GM18499 (cell line): Measurements from ENCODE around the gene LRCH3.
"Not testable (repeated sequence)": the region's sequence is repeated elsewhere in the genome, so short reads cannot be mapped to it uniquely, and the experiment has no call there.

Experiments used
- ATAC-seq: cut with Tn5 transposase; IDR thresholded peaks from one replicate; pipeline ENCODE4 v1.9.1; 2021; ENCODE audit warnings: moderate number of reproducible peaks; ENCODE audit not compliant: insufficient read depth, unreplicated experiment

The LRCH3 gene

DNA sequence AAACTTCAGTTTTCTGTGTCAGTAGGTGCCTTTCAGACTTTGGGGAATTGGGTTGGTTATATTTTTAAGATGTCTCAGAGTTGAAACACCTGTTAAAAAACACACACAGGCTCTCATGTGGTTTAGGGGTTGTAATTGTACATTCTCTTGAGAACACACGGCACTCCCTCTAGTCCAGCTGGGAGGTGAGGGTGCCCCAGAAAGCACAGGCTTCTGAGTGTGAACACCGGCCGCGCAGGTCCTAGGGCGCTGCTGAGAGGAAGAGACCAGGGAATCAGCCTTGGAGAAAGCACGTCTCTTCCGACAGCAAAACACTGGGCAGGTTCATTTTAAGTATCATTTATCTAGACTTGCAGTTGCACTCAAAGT lies 90.9 kb downstream of the LRCH3 start:
- no peak for ATAC-seq

DNA sequence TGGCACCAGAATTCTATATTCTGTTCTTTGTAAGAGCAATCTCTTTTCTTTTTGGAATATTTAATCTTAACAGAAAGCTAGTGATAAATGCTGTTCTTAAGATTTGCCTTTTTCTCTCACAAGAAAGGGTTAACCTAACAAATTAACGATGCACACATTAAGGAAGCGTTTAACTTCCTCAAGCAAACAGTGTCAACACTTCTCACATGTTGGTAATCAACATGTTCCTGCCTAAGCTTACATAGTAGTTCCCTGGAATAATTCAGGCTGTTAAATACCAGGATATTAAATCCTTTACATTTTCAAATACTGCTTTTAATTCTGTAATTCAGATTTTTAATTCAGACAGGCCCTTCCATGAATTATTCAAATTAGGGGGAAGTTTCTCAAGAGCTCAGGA lies 91.5 kb downstream of the LRCH3 start:
- ATAC-seq, result no peak

DNA sequence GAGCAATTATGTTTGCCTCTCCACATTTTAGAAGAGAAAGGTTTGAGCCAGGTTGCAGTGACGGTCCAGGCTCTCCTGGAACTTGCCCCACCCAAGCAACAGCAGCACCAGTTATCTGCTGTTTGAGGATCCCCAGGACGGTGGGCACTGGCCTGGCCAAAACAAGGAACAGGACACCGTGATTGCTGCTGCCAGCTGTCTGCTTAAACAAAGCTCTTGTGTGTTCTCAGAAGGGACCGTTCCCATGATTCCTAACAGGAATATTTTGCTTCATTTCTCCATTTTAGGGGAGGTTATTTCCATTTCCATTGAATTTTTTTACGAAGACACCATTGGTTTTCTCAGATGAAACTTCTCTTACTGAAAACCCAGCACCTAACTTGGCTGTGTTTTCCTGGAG lies 92.5 kb downstream of the LRCH3 start:
- ATAC-seq, result no peak

DNA sequence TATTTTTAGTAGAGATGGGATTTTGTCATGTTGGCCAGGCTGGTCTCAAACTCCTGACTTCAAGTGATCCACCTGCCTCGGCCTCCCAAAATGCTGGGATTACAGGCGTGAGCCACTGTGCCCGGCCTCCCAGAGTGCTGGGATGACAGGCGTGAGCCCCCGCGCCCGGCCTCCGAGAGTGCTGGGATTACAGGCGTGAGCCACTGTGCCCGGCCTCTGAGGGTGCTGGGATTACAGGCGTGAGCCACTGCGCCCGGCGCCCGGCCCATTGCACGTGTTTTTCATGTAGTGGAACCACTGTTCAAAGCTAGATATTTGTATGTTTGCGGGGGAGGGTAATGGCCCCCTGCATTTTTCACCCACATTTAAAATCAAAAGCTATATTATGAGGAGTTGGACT lies 93.3 kb downstream of the LRCH3 start:
- not testable (repeated sequence) for ATAC-seq

DNA sequence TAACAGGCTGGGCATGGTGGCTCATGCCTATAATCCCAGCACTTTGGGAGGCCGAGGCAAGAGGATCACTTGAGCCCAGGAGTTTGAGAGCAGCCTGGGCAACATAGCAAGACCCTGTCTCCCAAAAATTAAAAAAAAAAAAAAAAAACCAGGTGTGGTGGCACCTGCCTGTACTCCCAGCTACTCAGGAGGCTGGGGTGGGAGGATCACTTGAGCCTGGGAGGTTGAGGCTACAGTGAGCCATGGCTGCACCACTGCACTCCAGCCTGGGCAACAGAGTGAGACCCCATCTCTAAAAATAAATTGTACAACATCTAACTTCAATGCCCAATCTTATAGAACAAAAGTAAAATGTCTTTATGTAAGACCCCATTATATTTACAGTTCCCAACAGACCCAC lies 95.0 kb downstream of the LRCH3 start:
- not testable (repeated sequence) for ATAC-seq

DNA sequence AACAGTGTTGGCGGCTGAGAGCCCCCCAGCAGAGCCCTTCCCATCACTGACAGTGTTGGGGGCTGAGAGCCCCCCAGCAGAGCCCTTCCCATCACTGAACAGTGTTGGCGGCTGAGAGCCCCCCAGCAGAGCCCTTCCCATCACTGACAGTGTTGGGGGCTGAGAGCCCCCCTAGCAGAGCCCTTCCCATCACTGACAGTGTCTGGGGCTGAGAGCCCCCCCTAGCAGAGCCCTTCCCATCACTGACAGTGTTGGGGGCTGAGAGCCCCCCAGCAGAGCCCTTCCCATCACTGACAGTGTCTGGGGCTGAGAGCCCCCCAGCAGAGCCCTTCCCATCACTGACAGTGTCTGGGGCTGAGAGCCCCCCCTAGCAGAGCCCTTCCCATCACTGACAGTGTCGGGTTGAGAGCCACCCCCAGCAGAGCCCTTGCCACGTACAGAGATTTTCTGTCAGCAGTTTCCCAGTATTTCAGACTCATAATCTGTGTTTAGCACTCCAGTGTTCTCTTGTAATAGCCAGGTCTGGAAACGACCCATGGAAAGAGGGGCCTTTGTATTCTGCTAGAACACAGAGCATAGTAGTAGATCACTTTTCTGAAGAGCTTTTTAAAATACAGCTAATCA lies 96.5 kb downstream of the LRCH3 start:
- not testable (repeated sequence) for ATAC-seq

DNA sequence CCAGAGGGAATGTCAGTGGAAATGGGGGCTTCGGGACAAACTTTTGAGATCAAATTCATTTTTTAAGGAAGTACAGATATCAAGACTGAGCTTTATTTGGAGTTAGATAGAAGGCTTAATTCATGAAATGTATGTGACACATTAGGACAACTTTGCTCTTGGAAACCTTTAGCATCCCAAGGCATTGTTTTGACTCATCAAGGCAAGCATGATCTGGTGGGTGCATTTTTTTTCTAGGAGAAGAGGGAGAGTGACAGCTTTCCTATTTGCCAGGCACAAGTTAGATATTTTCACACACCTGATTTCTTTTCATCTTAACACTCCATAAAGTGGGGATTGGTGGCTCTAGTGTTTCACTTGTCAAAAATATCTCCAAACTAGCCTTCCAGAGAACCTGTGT lies 97.5 kb downstream of the LRCH3 start:
- ATAC-seq, result no peak

DNA sequence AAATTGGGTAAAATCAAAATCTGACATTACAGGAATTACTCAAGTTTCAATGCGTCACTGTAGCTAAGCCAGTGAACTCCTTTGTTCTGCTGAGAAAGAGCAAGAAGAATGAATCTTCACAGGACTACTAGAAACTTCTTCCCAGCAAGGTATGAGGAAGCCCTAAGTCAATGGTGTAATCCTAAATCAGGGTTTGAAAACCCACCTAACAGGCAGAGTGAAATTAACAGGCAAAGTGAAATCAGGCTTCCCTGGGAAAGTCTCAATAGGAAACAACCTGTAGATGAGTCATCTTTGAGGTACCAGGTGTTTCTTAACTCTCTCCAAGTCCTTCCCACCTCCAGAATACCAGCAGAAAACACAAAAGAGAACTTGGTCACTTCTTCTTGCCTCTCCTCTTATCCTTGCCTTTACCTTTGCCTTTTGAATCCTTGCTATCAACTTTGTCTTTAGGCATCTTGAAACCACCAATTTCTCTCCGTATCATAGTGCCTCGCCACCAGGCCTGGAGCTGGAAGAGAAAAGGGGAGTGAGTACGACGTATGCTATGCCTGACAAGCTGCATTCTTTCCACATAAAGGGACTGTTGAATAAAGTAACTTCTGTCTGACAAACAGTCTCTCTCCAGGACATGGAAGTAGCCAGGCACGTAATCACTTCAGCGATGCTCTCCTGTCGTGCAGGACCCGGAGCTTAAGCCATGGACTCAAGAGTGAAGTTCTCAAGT lies 98.3 kb downstream of the LRCH3 start:
- no peak for ATAC-seq

DNA sequence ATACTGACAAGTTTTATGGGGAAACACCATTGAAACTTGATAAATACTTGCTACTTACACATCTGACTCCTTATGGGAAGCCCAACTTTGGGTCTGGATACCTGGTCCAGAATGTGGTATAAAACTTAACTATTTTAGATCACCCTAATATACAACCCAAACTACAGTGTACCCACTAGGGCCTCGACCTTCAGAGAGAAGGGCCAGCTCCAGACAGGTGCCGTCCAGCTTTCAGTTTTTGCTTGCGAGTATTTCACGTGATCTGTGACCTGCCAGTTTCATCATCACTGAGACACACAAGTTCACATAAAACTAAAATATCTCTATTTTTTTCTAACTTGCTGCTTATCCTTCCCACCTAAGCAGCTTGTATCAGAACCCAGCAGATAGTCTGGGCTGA lies 99.6 kb downstream of the LRCH3 start:
- no peak for ATAC-seq

DNA sequence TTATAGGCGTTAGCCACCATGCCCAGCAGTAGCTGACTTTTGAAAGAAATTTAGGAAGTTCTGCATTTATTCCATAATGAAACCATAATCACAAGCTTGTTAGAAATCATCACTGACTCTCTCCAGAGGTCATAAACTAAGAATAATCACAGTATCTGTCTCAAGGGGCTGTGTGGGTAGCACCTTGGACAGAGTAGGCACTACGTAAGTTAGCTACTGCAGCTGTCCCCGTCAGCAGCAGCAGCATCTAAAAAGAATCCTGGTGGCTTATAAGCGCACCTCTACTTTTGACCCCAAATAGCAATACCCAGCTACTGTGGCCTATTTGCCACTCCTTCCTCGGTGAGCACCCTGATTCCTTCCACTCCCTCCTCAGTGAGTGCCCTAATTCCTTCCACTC lies 101.1 kb downstream of the LRCH3 start:
- ATAC-seq, result no peak

DNA sequence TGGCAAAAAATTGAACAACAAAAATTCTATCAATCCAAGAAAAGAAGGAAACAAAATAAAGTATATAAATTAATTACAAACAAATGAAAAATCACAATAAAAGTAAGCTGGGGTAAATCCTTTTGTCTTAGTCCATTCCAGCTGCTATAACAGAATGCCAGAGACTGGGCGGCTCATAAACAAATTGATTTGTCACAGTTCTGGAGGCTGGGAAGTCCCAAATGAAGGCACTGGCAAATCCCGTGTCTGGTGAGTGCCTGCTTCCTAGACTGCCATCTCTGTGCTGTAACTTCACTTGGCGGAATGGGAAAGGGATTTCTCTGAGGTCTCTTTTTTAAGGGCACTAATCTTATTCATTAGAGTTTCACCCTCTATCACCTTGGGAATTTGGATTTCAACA lies 105.4 kb downstream of the LRCH3 start:
- ATAC-seq, result no peak

DNA sequence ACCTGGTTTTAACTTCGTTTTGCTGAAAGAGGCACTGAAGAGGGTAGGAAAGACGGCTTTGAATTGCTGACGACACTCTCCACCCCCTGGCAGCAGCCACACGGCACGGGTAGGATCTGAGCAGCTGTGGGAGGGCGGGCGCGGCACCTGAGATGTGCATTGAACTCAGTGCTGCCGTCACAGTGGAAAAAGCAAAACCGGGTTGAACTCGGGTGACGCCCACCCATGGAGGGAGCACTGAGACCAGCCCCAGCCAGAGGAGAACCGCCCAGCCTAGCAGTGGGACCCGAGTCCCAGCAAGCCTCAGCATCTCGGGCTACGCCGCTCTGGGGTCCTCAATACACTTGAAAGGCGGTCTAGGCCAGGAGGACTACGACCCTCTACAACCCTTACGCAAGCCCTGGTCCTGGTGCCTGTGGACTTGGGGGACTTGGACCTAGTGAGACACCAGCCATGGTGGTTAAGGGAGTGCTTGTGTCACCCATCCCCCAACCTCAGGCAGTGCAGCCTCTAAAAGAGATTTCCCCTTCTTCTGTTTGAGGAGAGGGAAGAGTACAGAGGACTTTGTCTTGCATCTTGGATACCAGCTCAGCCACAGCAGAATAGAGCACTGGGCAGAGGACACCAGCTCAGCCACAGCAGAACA lies 108.9 kb downstream of the LRCH3 start:
- ATAC-seq, result no peak

DNA sequence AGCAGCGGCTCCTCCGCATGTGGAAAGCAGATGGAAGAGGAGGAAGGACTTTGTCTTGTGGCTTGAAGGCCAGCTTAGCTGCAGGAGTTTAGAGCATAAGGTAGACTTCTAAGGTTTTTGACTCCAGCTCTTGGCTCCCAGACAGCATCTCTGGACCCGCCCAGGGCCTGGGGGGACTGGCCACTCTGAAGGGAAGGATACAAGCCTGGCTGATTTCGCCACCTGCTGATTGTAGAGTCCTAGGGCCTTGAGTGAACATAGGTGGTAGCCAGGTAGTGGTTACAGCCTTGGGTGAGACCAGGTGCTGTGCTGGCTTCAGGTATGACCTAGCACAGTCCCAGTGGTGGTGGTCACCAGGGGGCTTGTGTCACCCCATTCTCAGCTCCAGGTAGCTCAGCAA lies 110.6 kb downstream of the LRCH3 start:
- no peak for ATAC-seq

DNA sequence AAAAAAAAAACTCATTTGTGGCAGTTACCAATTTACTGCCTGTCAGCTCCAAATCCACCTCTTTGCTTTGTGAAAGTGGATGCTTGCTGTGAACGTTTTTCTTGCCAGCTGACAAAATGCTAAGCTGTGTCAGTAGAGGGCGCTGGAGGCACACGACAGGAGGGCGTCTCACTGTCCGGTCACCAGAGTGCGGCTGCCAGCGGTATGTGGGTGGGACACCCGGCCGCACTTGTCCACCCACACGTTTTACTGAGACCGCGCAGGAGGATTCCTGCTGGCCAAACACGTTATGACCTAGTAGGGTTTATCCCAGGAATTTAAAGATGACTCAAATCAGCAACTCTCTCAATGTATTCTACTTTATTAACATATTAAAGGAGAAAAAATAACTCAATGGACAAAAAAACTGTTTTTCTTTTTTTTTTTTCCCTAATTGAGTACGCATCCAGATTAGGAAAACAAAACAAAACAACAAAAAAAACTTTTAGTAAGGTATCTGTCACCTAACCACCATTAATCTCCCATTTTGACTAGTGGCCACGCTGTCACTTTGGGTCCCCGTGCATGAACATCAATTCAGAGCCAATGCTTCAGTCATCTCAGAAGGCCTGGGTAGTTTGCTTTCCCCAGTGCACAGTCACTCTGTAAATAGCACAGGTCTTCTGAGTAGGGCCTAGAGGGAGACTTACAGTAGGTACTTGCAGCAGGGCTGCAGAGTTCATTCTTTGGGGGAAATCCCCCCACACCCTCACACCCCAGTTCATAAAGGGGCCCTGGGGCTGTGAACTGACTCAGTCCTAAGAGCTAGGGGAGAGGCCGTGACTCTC lies 115.2 kb downstream of the LRCH3 start:
- peak; percentile 87 for ATAC-seq

DNA sequence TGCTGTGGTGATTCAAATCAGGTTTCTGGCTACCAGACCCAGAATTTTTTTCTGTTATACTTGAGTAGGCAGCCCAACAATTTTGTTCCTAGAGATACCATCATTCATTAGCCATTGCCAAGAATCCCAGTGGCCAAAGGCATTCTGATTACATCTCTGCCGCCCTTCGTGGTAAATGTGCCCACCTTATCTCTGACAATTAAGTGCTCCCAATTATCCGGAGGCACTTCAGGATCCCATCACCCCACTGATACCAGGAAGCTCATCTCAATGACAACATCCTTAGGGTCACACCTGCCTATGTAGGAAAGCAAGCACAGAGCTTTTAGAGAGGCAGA lies 115.8 kb downstream of the LRCH3 start:
- ATAC-seq, result no peak

DNA sequence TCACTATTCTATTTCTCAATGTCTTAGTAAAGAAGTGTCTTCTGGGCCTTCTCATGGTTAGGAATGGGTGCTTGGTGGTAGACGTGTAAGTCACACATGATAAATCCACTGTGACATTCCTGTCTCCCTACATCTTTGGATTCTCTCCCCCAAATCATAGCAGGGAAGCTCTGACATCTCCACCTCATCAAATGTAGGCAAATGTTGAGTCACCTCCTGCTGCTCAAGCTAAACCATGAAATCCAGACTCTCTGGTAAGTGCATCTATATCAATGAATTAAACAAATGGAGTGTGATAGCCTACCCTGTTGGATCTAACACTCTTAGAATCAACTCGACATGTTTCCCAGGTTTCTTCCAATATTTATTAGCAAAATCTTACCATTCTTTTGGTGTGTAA lies 116.1 kb downstream of the LRCH3 start:
- ATAC-seq, result no peak

DNA sequence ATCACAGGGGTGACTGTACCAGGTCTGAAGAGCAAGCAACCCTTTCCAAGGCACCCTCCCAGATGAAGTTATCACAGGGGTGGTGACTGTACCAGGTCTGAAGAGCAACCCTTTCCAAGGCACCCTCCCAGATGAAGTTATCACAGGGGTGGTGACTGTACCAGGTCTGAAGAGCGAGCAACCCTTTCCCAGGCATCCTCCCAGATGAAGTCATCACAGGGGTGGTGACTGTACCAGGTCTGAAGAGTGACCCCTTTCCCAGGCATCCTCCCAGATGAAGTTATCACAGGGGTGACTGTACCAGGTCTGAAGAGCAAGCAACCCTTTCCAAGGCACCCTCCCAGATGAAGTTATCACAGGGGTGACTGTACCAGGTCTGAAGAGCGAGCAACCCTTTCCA lies 117.5 kb downstream of the LRCH3 start:
- ATAC-seq, result not testable (repeated sequence)

DNA sequence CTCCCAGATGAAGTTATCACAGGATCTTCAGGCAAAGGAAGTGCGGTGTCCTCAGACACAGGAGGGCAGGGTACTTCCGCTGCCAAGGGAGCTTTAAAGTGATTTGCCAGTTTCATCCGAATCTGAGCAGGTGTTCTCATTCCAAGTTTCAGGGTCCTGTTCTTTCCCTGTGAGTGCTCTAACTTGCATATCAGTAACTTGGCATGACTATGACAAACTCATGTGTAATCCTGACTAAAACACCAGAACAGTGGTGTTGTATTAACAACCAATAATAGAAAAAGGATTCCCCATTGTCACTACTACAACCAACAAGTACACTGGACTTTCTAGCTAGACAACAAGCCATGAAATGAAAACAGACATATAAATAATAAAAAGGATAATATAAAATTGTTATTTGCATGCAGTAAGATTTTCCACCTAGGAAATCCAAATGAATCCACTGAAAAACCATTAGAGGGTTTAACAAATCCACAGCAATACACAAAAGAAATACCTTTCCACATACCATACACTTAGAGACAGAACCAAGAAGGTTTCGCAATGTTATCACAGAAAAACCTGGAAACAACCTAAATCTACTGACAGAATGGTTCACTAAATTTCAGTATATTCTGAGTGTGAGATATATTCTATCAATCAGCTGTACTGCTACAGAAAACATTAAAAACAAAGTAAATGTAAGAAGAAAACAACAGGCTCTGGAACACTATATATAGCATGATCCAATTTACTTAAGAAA lies 118.1 kb downstream of the LRCH3 start:
- no peak for ATAC-seq

DNA sequence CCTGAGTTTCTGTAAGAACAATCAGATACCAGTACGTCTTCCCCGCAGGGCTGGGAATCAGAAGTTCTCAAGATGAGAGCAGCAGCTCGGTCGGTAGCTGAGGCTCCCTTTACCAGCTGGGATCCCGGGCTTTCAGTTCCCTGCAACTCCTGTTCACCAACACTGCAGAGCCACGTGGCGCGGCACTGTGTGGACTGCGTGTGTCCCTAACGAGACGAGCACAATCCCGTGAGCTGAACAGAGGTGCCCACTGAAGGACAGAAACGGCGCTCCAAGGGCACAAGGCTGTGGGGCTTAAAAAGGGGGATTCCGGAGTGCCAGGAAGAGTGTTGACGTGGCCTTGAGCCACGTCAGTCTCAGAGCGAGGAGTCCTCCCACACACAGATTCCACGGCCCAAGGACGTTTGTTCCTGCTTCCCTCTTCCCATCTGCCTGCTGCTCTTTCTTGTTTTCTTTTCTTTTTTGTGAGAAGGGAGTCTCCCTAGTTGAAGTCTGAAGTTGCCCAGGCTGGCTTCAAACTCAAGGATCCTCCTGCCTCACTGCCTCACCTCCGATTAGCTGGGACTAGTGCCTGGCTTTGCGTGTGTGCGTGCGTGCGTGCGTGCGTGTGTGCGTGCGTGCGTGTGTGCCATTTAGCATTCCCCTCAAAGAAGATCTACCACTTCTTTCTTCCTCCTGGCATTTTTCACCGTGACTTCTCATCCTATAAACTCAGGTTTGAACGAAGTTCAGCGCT lies 121.9 kb downstream of the LRCH3 start:
- ATAC-seq, result no peak
